ENCODE data around the gene EFNA3.

GRCh38 chr1:155113450-155113980 is 34.9 kb downstream of the EFNA3 start:
- TF ChIP-seq RAD21 (IDR thresholded peaks at IDR 0.05; ENCODE audit: low read length) (no peak), CTCF (conservative IDR thresholded peaks at IDR 0.05; ENCODE audit: low read depth, low read length) (no peak), MXI1 (IDR thresholded peaks at IDR 0.05; ENCODE audit: borderline replicate concordance, low read depth, low read length) (no peak)
